Activated CD8-positive, alpha-beta memory T cell treated with anti-CD3 and anti-CD28 coated beads for 4 hours (primary cell): ENCODE results near the gene TMX3.

ENCODE experiments used
- DNase-seq, 2 donors: peaks; one replicate each; pipeline ENCODE4 v3.0.0-alpha.2; 2020; ENCODE audit warnings: low read depth in 2 of 2

TMX3 gene

GRCh38 chr18:68713131-68713530 lies 1.8 kb downstream of the TMX3 start:
- no peak for DNase-seq

- no peak for DNase-seq
Measured at GRCh38 chr18:68707646-68708045, 7.3 kb downstream of the TMX3 start.

DNA sequence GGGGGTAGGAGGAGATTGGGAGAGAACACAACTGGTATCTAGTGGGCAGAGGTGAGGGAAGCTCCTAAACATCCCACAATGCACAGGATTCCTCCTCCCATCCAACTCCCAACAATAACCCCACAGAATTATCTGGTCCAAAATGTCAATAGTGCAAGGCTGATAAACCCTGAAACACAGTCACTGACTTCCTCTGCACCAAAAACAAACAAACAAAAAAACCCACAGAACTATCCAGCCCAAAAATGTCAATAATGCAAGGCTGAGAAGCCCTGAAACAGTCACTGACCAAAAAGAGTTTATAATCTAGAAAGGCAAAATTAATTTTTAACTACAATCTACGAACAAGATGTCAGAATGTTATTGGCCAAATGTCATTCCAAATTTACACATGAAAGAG lies 9.8 kb downstream of the TMX3 start:
- DNase-seq: no peak

DNA sequence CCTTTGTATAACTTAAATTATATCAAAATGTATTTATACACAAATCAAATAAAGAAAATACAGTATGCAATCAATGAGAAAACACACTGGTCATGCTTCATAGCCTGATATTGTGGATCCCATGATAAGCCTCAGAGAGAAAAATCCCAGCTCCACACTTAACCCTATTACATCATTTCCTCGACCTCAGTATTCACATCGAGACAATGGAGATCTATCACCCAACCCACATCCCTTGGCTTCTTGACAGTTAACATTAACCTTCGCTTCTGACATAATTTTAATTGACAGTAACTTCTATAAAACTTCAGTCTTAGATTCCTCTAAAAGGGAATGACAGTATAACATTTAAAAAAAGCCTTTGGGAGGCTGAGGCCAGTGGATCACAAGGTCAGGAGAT lies 11.6 kb downstream of the TMX3 start:
- no peak for DNase-seq

- DNase-seq: no peak
Measured at GRCh38 chr18:68701353-68701752, 13.6 kb downstream of the TMX3 start.

DNA sequence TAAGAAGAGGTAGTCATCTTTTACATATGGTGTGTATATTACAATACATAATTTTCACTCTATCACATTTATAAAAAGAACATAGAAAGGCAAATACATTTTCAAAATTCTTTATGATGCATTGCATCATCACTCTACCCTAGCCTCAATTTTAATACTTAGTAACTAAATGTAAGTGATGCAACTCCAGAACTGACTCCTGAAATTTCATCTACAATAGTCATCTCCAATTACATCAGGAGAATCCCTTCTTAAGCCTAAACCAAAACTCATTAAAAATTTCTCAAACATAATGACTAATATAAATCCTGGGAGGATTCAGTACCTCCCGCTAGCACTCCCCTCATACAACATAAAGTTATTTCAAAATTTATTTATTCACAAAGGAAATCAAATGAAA lies 15.9 kb downstream of the TMX3 start:
- DNase-seq: no peak

- DNase-seq: no peak
Measured at GRCh38 chr18:68696937-68697336, 18.0 kb downstream of the TMX3 start.

DNA sequence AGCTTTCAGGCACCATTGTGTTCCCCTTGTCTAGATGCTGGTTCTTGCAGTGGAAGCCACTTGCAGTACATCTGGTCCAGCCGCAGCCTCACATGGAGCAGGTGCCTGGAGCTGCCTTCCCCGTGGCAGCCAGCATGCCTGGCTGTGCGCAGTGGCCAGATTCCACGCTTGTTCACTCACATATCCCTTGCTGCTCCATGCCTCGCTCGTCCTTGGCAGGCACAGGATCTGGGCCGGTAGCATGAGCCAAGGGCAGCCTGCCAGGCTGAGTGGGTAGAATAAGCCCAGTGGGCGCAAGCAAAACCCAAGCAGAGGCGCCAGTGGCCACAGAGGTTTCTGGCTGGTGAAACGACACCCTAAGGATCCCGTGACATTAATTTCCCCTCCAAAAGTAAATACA lies 20.6 kb downstream of the TMX3 start:
- no peak for DNase-seq

DNA sequence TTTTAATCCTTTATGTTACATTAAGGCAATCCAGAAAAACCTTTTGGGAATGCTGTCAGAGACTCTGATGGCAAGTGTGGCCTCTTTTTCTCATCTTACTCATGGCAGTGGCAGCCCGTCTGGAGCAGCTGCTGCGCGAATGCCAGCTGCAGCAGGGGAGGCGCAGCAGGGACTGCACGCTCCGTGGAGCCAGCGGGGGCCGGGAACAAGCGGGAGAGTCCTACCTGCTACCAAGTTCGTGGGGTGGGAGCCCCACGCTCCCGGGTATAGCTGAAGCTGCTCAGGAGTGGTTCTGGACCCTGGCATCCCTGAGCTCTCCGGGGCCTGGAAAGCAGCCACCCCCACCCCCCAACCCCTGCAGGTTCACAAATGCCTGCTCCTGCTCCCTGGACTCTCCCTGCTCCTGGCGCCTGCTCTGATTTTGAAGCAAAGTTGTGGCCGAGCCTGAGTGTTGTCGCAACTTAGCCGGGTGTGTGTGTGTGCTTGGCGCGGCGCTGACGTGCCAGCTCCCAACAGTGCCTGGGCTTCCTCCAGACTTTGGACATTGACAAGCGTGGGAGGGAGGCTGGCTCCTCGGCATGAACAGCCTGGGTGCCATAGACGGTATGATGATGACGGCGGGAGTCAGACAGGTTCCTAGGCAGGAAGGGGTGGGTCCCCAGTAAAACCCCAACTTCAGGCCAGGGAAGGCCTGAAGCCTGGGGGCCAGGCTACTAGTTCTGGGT lies 21.7 kb downstream of the TMX3 start:
- no peak for DNase-seq

GRCh38 chr18:68679528-68679927 lies 35.4 kb downstream of the TMX3 start:
- no peak for DNase-seq

GRCh38 chr18:68676913-68677312 lies 38.0 kb downstream of the TMX3 start:
- no peak for DNase-seq

DNA sequence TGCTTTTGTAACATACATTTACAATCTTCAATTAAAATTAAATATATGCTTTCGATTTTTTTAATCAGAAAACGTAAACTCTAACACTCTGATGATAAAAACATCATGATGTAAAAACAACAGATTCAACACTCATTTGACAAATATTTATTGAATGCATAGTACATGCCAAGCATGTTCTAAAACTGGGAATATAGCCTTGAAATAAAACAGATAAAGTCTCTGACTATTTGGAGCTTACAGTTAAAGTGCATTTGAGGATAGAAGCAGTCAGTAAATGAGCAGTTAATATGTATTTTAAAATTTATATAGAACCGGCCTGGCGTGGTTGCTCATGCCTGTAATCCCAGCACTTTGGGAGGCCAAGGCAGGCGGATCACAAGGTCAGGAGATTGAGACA lies 47.8 kb downstream of the TMX3 start:
- no peak for DNase-seq

GRCh38 chr18:68666381-68666780 lies 48.5 kb downstream of the TMX3 start:
- no peak for DNase-seq

- DNase-seq: no peak
Measured at GRCh38 chr18:68665628-68666027, 49.3 kb downstream of the TMX3 start.

- no peak for DNase-seq
Measured at GRCh38 chr18:68662754-68663153, 52.2 kb downstream of the TMX3 start.

- no peak for DNase-seq
Measured at GRCh38 chr18:68660354-68661183, 54.3 kb downstream of the TMX3 start.

DNA sequence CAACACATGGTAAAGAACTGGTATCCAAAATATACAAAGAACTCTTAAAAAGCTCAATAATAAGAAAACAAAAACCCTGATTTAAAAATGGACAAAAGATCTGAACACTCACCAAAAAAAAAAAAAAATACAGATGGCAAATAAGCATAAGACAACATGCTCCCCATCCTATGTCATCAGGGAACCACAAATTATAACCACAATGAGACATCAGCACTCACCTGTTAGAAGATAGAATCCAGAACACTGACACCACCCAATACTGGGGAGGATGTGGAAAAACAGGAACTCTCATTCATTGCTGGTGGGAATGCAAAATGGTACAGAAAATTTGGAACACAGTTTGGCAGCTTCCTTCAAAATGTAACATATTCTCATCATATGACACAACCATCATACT lies 66.7 kb downstream of the TMX3 start:
- no peak for DNase-seq

GRCh38 chr18:68642003-68642402 lies 72.9 kb downstream of the TMX3 start:
- DNase-seq: no peak

DNA sequence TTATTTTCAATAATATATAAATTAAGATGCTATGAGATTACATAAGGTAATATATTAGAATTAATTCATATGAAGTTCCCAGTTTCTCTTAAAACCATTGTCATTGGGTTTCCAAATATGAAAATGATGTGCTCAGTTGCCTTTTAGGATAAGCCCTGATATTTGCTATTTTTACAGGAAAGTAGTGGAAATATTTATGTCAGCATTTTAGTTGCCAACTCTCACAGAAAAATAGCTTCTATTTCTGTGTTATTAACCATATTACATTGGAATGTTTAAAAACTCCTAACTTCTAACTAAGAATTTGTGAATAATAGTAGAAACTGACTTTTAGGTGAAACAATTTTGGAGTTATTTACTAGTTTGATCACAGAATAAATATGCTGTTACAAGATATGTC lies 74.0 kb downstream of the TMX3 start:
- no peak for DNase-seq

DNA sequence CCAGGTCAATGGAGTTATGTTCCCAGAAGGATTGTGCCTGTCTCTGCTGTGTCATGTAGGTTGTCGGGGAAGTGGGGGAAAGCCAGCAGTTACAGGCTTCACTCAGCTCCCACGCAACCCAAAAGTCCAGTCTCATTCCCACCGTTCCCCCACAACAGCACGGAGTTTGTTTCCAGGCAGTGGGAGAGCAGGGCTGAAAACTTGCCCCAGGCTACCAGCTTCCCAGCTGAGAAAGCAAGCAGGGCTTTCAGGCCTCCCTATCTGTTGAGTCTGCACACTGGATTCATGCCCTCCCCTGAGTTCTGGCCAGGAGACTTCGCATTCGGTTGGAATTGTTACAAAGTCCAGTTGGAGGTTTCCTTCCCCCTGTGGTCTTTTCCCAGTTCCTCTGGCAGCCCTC lies 76.3 kb downstream of the TMX3 start:
- DNase-seq: no peak

DNA sequence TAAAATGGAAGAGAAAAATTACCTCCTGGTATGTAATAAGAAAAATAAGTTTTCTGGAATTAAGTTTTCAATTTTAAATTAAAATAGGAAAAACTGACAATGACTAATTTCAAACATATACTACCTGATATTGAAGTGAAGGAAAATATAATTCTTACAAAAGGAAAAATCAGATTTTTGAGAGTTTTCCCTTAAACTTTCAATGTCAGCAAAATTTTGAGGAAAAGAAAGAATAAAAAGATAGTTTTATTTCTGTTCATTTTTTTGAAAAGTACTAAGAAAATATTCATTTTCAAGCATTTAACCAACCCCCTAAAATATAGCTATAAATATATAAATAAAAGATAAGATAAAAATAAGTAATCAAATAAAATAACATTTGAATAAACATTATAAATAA lies 87.1 kb downstream of the TMX3 start:
- DNase-seq: no peak
